Measurements from ENCODE around the gene CFAP57.

Gene CFAP57

GRCh38 chr1:43229826-43230780, 58.0 kb downstream of the CFAP57 start:
- no peak for ATAC-seq

GRCh38 chr1:43232074-43232473, 59.9 kb downstream of the CFAP57 start:
- ATAC-seq = no peak

- no peak for ATAC-seq
Measured at GRCh38 chr1:43232482-43232881, 60.4 kb downstream of the CFAP57 start.

GRCh38 chr1:43233631-43234030, 61.5 kb downstream of the CFAP57 start:
- ATAC-seq = no peak

- no peak for ATAC-seq
Measured at GRCh38 chr1:43234267-43234666, 62.1 kb downstream of the CFAP57 start.

- no peak for ATAC-seq
Measured at GRCh38 chr1:43235040-43235439, 62.9 kb downstream of the CFAP57 start.

GRCh38 chr1:43235451-43236121, 63.5 kb downstream of the CFAP57 start:
- no peak for ATAC-seq

GRCh38 chr1:43237121-43237520, 65.0 kb downstream of the CFAP57 start:
- no peak for ATAC-seq

- no peak for ATAC-seq
Measured at GRCh38 chr1:43238085-43238484, 66.0 kb downstream of the CFAP57 start.

GRCh38 chr1:43238991-43239469, 66.9 kb downstream of the CFAP57 start:
- no peak for ATAC-seq

- ATAC-seq = no peak
Measured at GRCh38 chr1:43239484-43239883, 67.4 kb downstream of the CFAP57 start.

- no peak for ATAC-seq
Measured at GRCh38 chr1:43241413-43241836, 69.3 kb downstream of the CFAP57 start.

GRCh38 chr1:43243299-43243698, 71.2 kb downstream of the CFAP57 start:
- ATAC-seq = no peak

- no peak for ATAC-seq
Measured at GRCh38 chr1:43246466-43247213, 74.5 kb downstream of the CFAP57 start.

- ATAC-seq = no peak
Measured at GRCh38 chr1:43247256-43247921, 75.3 kb downstream of the CFAP57 start.

GRCh38 chr1:43250351-43250761, 78.2 kb downstream of the CFAP57 start:
- no peak for ATAC-seq

- ATAC-seq = no peak
Measured at GRCh38 chr1:43251024-43251423, 78.9 kb downstream of the CFAP57 start.

GRCh38 chr1:43252225-43252624, 80.1 kb downstream of the CFAP57 start:
- no peak for ATAC-seq

- ATAC-seq = no peak
Measured at GRCh38 chr1:43253173-43253572, 81.0 kb downstream of the CFAP57 start.

GRCh38 chr1:43253876-43254275, 81.7 kb downstream of the CFAP57 start:
- no peak for ATAC-seq

GRCh38 chr1:43255438-43256210, 83.5 kb downstream of the CFAP57 start:
- ATAC-seq = no peak

All from activated CD4-positive, CD25-positive, alpha-beta regulatory T cell treated with anti-CD3 and anti-CD28 coated beads, Interleukin-2, amount 50 U/mL, for 24 hours (primary cell).